Endometrial microvascular endothelial cells (primary cell): ENCODE data around the gene IPCEF1. TPM values are rescaled to one million over a fixed set of nuclear protein-coding genes. Genes with fewer than 3 reads are reported as not detected.
"Not testable (repeated sequence)": the region's sequence is repeated elsewhere in the genome, so short reads cannot be mapped to it uniquely, and the experiment has no call there.

Source experiments
- in situ Hi-C: cut with HindIII; loops from 2 replicates; pipeline ENCODE4 v1.10.0; 2017; ENCODE audit warnings: low sequenced_read_pairs, low pct_unique_long_range_greater_than_20kb; ENCODE audit errors: inconsistent ontology term
- total RNA-seq: library from RNA; depleted of rRNA; stranded (reverse); fragments of >200 nt; gene quantifications from one replicate; pipeline ENCODE4 v1.2.3, GENCODE V29; 2015; ENCODE audit errors: inconsistent ontology term

Gene IPCEF1
- total RNA-seq, 1 donor from 2014 or later, result not detected

- in situ Hi-C loops, result no loop called here
These were observed 153.6 kb downstream of the IPCEF1 start for GRCh38 chr6:154202958-154203357.

- in situ Hi-C loops, result no loop called here
These were observed 154.3 kb downstream of the IPCEF1 start for GRCh38 chr6:154202339-154202738.

GRCh38 chr6:154201688-154202087, 154.9 kb downstream of the IPCEF1 start:
- in situ Hi-C loops, result not testable (repeated sequence)

GRCh38 chr6:154197196-154197860, 159.3 kb downstream of the IPCEF1 start:
- in situ Hi-C loops, result no loop called here

- in situ Hi-C loops, result no loop called here
These were observed 160.2 kb downstream of the IPCEF1 start for GRCh38 chr6:154196333-154196885.

- in situ Hi-C loops, result no loop called here
These were observed 168.9 kb downstream of the IPCEF1 start for GRCh38 chr6:154187714-154188113.

- in situ Hi-C loops, result no loop called here
These were observed 169.4 kb downstream of the IPCEF1 start for GRCh38 chr6:154187203-154187602.

GRCh38 chr6:154179434-154179833, 177.2 kb downstream of the IPCEF1 start:
- in situ Hi-C loops, result no loop called here

GRCh38 chr6:154172393-154172792, 184.2 kb downstream of the IPCEF1 start:
- in situ Hi-C loops, result loop anchor here (25.0 kb wide), 1 partner anchor 340 kb away; the partner anchor contains the start of gene CNKSR3

- in situ Hi-C loops, result loop anchor here (25.0 kb wide), 1 partner anchor 342 kb away; the partner anchor contains the start of gene CNKSR3
These were observed 186.5 kb downstream of the IPCEF1 start for GRCh38 chr6:154170106-154170505.

- in situ Hi-C loops, result loop anchor here (25.0 kb wide), 1 partner anchor 343 kb away; the partner anchor contains the start of gene CNKSR3
These were observed 187.3 kb downstream of the IPCEF1 start for GRCh38 chr6:154169193-154169847.

- in situ Hi-C loops, result loop anchor here (25.0 kb wide), 1 partner anchor 345 kb away; the partner anchor contains the start of gene CNKSR3
These were observed 189.5 kb downstream of the IPCEF1 start for GRCh38 chr6:154167126-154167525.

GRCh38 chr6:154166140-154166539, 190.5 kb downstream of the IPCEF1 start:
- in situ Hi-C loops, result loop anchor here (25.0 kb wide), 1 partner anchor 346 kb away; the partner anchor contains the start of gene CNKSR3

- in situ Hi-C loops, result loop anchor here (25.0 kb wide), 1 partner anchor 347 kb away; the partner anchor contains the start of gene CNKSR3
These were observed 191.1 kb downstream of the IPCEF1 start for GRCh38 chr6:154165478-154165877.

GRCh38 chr6:154164397-154164796, 192.2 kb downstream of the IPCEF1 start:
- in situ Hi-C loops, result loop anchor here (25.0 kb wide), 1 partner anchor 348 kb away; the partner anchor contains the start of gene CNKSR3

GRCh38 chr6:154161689-154162088, 194.9 kb downstream of the IPCEF1 start:
- in situ Hi-C loops, result loop anchor here (25.0 kb wide), 1 partner anchor 351 kb away; the partner anchor contains the start of gene CNKSR3

- in situ Hi-C loops, result loop anchor here (25.0 kb wide), 1 partner anchor 353 kb away; the partner anchor contains the start of gene CNKSR3
These were observed 197.5 kb downstream of the IPCEF1 start for GRCh38 chr6:154159126-154159525.

GRCh38 chr6:154157706-154158105, 198.9 kb downstream of the IPCEF1 start:
- in situ Hi-C loops, result loop anchor here (25.0 kb wide), 1 partner anchor 355 kb away; the partner anchor contains the start of gene CNKSR3

GRCh38 chr6:154157082-154157481, 199.5 kb downstream of the IPCEF1 start:
- in situ Hi-C loops, result loop anchor here (25.0 kb wide), 1 partner anchor 355 kb away; the partner anchor contains the start of gene CNKSR3
